Measurements from ENCODE around the gene CHMP3. TPM values are rescaled to one million over a fixed set of nuclear protein-coding genes. Genes with fewer than 3 reads are reported as not detected.
"Not testable (repeated sequence)": the region's sequence is repeated elsewhere in the genome, so short reads cannot be mapped to it uniquely, and the experiment has no call there.

The CHMP3 gene
- 100 to 1,000 TPM; 173 to 190 TPM for total RNA-seq
- long read RNA-seq, transcript CHMP3-201 (6 exons, 3,171 nt) = major isoform, 177 of 196 reads
- long read RNA-seq, transcript CHMP3-203 (5 exons, 1,099 nt) = minor isoform, 8 of 196 reads
- long read RNA-seq, partial matches to known transcripts = 10 of 196 reads
- long read RNA-seq, other reads (novel, unspliced or antisense) = 1 of 196 reads

DNA sequence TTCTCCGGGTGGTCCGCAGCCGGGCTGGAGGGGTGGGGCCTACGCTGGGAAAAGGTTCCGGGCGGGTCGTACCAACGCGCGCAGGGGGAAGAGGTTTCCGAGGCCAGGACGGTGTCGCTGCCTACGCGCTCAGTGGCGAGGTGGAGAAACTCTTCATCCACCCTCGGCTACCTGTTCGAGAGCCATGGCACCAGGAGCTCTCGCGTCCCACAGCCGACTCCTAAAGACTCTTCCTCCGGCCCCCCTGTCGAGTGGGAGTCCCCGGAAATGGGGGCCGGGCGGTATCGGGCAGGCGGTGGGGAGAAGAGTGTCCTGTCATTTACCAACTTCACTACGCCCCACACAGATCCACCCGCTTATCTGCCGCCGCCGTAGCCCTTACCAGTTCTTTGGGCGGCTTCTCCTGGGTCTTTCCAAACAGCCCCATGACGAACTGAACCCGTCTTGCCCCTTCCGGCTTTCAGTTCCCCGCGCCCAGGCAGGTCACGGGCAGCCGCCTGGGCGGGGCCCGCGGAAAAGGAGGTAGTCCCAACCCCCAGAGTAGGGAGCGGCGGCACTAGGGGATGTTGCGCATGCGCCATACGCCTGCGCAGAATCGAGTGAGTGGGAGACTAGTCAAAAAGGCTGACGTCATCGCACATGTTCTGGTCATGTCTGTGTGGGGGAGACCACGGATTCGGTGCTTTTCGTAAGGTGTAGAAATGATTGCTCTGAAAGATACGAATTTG, at the start of gene CHMP3:
CHMP3 (minus strand) TSS at position 522 of the 728 bp plus-strand sequence; CDS start at position 427, 95 bp downstream.
- peak; percentile 96 to 97 for DNase-seq
- ATAC-seq = peak; percentile 96
- intact Hi-C loops (cut with DNase I, micrococcal nuclease) = no loop called here

DNA sequence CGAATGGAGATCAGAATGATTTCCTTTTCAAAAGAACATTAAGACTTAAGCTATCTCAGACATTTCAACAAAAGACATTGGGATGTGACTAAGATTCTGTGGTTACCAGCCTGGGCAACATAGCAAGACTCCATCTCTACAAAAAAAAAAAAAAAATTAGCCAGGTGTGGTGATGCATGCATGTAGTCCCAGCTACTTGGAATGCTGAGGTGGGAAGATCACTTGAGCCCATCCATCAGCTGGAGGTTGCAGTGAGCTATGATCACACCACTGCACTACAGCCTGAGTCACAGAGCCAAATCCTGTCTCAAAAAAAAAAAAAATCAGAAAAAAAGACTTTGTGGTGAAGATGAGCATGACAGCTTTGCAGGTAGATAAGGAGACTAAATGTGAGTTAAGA, 47.6 kb upstream of the CHMP3 start:
- DNase-seq (no peak), ATAC-seq (no peak)
- intact Hi-C loops (cut with DNase I, micrococcal nuclease) = no loop called here

DNA sequence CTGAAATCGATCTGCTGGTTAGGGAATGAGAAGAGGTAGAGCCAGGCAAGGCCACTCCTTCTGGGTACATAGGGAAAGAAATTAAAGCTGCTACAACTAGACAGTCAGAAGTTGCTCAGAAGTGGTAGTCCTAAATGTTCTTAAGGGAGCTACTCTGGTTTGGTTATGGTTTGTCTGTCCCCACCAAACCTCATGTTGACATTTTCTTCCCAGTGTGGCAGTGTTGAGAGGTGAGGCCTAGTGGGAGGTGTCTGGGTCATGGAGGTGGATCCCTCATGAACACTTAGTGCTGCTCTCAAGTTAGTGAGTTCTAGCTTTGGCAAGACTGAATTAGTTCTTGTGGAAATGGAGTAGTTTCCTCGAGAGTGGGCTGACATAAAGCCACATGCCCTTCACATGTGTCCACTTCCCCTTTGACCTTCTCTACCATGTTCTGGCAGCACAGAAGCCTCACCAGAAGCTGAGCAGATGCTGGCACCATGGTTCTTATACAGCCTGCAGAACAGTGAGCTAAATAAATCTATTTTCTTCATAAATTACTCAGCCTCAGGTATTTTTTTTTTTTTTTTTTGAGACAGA, 45.7 kb upstream of the CHMP3 start:
- intact Hi-C loops (cut with DNase I, micrococcal nuclease) = no loop called here
- no peak for DNase-seq
- no peak for ATAC-seq

DNA sequence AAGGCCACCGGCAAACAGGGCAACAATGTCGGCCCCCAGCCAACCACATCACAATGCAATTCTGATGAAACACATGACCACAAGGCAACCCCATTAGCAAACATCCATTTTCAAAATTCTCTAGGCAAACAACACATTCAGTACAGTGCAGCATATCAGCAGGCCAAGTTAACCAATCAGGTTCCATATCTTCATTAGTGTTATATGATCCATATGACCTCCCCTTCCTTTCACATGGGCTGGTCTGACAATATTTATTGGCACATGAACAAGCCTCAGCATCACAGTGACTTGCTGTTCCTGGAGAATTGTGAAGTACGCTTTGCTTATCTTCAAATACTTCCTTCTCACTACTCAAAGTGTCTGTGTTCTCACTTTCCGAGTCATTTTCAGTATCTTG, 40.7 kb upstream of the CHMP3 start:
- intact Hi-C loops (cut with DNase I, micrococcal nuclease) = no loop called here
- no peak for DNase-seq
- ATAC-seq = no peak

DNA sequence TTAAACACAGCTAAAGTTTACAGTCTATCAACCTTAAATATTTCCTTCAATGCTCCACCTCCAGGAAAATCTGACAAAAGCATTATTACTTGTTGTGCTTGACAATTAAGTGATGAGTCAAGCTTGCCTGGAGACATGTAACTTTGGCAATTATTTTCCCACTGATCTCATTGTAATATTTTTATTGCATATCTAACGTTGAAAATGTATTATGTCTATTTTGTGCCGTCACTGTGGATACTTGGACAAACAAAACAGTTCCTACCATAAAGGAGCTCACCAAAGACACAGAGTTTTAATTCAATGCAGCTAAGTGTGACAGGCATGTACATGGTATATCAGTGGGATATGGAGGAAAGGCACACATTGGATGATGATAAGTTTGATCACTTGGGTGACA, 35.7 kb upstream of the CHMP3 start:
- DNase-seq (no peak), ATAC-seq (no peak)
- intact Hi-C loops (cut with DNase I, micrococcal nuclease) = no loop called here

DNA sequence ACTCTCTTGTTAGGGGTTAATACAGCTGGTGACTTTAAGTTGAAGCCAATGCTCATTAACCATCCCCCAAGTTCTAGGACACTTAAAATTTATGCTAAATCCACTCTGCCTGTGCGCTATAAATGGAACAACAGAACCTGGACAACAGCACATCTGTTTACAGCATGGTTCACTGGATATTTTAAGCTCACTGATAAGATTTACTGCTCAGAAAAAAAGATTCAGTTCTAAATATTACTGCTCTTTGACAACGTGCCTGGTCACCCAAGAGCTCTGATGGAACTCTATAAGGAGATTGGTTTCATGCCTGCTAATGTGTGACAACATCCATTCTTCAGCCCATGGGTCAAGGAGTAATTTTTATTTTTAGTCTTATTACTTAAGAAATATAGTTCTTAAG, 32.9 kb upstream of the CHMP3 start:
- DNase-seq (no peak), ATAC-seq (no peak)
- intact Hi-C loops (cut with DNase I, micrococcal nuclease) = no loop called here

DNA sequence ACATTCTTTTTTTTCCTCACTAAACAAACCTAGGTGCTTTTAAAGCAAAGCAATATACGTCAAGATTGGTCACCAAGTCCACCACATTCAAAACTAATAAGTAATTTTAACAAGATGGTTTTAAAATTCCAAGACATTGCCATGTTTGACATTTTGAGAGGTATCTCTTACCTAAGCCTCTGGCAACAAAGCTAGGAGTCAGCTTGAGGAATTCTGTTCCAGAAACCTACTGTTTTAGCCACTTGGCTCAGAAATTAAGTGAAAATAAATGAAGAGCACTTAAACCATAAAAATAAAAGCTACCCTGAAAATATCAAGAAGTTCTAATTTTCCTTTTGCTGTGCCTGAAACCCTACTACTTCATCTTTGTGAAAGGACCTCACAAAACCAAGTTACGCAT, 30.0 kb upstream of the CHMP3 start:
- ATAC-seq (no peak), DNase-seq (no peak)
- intact Hi-C loops (cut with DNase I, micrococcal nuclease) = no loop called here

DNA sequence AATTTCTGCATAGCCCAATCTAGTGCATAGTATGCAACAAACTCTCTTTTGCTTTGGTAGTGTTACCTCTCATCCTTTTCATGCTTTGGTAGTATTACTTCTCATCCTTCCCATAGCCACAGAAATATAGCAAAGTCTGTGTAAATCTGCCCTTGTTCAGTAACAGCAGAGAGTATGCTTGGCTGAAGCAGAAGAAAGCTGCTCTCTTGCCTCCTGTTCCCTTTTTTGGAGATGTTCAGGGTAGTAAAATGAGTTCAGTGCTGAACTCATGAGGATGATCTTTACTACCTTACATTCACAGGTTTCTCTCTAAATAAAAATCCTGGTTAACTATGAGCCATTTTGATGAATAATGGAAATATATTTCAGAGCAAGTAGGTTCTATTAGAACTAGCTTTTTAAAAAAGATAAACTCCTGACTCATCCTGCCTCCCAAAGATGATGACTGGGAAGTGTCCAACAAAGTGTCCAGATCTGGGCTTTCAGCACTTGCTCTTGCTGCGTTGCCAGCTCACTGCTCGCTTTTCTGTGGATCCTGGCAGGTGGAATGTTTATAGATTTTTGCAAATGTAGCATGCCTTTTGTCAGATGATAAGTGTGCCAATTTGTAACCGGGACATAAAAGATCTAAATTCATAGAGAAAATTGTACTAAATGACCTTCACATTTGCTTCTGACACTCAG, 29.4 kb upstream of the CHMP3 start:
- ATAC-seq (no peak), DNase-seq (peak in 1 of 2 donors; percentile 25)
- intact Hi-C loops (cut with DNase I, micrococcal nuclease) = no loop called here

DNA sequence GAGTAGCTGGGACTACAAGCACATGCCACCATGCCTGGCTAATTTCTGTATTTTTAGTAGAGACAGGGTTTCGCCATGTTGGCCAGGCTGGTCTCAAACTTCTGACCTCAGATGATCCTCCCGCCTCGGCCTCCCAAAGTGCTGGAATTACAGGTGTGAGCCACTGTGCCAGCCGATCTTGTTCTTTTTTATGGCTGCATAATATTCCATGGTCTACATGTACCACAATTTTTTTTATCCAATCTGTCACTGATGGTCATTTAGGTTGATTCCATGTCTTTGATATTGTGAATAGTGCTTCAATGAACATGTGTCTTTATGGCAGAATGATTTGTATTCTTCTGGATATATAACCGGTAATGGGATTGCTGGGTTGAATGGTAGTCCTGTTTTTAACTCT, 26.5 kb upstream of the CHMP3 start:
- intact Hi-C loops (cut with DNase I, micrococcal nuclease); DNase-seq; ATAC-seq: not testable (repeated sequence)

DNA sequence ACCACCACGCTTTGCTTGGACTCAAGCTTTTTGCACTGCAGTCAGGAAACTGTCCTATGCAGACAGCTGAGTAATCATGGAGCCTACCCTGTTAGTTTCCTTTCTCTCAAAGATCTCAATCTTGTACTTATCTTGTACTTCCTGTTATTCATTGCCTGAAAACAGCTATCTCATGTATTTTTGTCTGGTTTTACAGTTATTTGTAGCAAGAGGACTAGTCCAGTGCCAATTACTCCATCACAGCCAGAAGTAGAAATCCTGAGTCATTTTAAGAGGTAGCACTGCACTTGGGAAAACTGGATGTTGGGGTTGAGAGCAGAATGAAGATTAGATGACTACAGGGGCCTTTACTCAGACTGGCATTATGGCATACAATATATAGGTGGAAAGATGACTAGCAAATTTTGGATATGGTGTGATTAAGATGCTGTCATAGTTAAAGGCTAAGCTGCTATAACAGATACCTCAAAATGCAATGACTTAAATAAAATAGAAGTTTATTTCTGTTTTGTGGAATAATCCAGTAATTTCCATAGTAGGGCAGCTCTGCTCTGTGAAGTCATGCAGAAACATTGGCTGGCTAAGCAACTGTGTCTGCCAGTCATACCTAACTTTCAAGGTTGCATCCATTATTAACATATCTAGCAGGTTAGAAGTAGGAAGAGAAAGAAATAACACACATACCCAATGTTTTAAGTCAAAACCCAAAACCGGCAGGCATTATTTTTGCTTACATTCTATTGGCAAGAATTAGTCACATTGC, 21.1 kb upstream of the CHMP3 start:
- ATAC-seq = no peak
- intact Hi-C loops (cut with DNase I, micrococcal nuclease) = no loop called here
- no peak for DNase-seq

DNA sequence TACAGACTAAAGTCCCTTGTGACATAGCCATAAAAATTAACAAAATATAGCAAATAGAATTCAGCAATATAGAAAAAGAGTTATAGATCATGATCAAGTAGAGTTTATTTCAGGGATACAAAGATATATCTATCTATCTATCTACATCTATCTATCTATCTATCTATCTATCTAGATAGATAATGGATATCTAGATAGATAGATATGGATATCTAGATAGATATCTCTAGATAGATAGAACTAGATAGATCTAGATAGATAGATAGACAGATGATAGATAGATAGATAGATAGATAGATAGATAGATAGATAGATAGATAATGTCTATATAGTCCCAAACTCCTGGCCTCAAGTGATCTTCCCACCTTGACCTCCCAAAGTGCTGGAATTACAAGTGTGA, 17.3 kb upstream of the CHMP3 start:
- intact Hi-C loops (cut with DNase I, micrococcal nuclease) = no loop called here
- no peak for ATAC-seq
- DNase-seq = no peak

DNA sequence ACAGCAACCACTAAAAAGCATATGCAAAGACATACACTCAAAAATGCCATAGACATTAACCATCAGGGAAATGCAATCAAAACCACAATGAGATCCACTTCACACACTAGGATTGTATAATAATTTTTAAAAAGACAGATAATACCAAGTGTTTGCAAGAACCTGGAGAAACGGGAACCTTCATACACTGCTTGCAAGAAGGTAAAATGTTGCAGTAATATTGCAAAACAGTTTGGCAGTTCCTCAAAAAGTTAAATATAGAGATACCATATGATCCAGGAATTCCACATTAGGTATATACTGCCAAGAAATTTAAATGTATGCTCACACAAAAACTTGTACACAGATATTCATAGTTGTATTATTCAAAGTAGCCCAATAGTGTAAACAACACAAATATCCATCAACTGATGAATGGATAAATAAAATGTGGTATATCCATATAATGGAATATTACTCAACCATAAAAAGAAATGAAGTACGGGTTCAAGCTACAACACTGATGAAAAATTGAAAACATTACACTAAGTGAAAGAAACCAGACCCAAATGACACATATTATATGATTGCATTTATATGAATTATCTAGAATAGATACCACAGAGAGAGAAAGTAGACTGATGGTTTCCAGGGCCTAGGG, 14.7 kb upstream of the CHMP3 start:
- ATAC-seq (no peak), DNase-seq (no peak)
- intact Hi-C loops (cut with DNase I, micrococcal nuclease) = no loop called here

DNA sequence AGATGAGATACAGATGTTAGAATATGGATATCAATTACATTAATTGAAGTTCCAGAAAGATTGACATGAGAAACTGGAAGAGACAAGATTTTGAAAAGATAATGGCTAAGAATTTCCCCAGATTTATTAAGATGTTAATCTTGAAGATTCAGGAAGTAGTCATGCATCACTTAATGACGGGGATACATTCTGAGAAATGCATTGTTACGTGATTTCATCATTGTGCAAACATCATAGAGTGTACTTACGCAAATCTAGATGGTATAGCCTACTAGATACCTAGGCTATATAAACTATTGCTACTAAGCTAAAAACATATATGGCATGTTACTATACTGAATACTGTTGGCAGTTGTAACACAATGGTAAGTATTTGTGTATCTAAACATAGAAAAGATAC, 6.8 kb upstream of the CHMP3 start:
- no peak for ATAC-seq
- intact Hi-C loops (cut with DNase I, micrococcal nuclease) = no loop called here

DNA sequence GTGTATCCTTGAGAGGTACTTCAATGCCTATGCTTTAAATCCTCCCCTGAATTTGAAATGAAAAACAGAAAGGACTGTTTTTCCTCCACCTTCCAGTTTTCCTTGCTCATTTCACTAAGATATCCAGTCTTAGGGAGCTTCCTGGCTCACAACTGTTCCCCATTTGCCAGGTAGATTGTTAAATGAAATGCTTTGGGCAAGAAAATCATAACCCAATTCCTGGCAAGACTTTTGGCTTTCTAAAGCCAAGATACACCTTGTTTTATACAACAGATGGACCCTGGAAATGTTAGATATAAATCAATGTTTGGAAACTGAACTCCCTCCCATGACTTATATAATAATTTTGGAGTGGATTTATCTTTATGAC, 3.6 kb upstream of the CHMP3 start:
- ATAC-seq (no peak), DNase-seq (no peak)
- intact Hi-C loops (cut with DNase I, micrococcal nuclease) = no loop called here

More for the DNA sequence above, 6.8 kb upstream of the CHMP3 start:
- DNase-seq = no peak

DNA sequence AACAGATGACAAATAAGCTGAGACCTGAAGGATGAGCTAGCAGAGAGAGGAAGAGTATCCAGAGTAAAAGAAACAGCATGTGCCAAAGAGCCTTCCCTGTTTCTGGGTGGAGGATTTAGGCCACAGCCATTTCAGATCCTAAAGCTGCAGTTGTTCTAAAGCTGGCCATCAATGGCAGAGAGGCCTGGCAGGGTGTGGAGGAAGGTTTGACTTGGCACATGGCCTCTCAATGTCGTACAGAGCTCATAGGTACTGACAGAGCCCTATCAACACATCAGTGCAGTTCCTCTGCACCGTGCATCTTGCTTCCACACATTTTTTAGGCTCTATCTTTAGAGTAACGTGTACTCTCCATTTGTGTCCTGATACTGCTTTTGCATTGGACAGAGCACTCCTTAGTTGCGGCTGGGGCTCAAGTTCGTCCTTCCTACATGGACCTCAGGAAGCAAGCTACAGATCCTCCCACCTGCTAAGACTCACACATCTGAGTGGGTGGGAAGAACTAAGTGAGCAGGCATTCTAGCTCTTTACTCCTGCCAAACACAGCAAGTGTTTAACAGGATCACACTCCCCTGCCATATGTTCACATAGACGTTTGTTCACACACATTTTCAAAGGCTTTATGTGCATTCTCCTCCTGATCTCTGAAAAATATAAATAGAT, 3.0 kb upstream of the CHMP3 start:
- intact Hi-C loops (cut with DNase I, micrococcal nuclease) = no loop called here
- DNase-seq (no peak), ATAC-seq (no peak)

DNA sequence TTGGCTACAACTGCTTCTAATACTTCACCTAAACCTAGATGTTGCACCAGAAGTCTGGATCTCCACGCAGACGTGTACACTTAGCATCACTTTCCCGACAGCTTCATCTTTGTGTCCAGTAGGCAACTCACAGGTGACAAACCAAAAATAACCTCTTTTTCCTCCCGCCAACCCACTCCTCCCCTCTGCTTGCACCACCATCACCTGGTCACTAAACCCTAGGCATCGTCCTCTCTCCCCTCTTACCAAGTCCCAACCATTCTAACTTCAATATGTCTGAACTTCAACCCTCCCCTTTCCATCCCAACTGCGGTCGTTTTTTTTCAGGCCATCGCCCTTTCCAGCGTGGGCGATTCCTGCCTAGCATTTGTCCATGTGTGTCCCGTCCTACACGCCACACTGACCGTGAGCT, 413 bp upstream of the CHMP3 start:
- DNase-seq (no peak), ATAC-seq (no peak)
- intact Hi-C loops (cut with DNase I, micrococcal nuclease) = no loop called here

DNA sequence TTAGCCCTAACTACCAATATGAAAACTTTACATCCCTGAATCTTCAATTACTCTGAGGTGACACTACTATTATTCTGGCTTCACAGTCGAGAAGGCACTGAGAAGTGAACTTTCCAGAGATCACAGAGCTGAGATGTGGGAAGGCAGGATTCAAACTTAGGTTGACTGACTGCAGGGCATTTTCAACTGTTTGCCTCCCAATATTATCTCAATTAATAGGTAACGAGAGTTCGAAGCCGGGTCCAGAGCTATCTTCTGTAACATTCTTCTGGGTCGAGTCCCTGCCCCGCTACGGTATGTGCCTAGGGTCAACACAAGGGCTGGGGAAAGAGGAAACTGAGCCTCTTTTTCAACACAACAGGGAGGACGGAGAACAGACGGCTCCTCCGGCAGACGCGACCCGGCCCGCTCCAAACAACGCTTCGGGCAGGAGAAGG, 740 bp downstream of the CHMP3 start:
- DNase-seq (no peak), ATAC-seq (no peak)
- intact Hi-C loops (cut with DNase I, micrococcal nuclease) = no loop called here

DNA sequence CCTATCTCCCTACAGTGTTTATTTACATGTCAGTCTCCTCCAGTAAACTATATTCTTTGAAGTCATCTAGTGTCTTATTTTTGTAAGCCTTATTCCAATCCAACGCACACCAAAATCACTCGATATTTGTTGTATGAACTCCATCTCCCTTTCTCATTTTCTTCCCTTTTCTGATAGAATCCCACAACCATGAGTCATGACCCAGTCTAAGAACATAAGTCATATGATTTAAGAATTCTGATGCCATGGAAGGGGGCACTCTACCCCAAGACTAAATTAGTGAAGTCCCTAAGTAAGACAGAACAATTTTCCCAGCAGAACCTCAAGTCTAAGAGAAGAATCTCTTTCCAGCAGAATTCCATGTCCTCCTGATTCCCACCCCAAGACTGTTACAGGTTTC, 5.4 kb downstream of the CHMP3 start:
- intact Hi-C loops (cut with DNase I, micrococcal nuclease) = no loop called here
- DNase-seq = no peak

More for the DNA sequence above, 5.4 kb downstream of the CHMP3 start:
- ATAC-seq = no peak
